NAMALWA (cell line): ENCODE data around the gene PXDC1.

Experiments
- DNase-seq: peaks from one replicate; pipeline ENCODE4 v3.0.0-alpha.2; 2015; ENCODE audit warnings: low spot score

Gene PXDC1, protein sequence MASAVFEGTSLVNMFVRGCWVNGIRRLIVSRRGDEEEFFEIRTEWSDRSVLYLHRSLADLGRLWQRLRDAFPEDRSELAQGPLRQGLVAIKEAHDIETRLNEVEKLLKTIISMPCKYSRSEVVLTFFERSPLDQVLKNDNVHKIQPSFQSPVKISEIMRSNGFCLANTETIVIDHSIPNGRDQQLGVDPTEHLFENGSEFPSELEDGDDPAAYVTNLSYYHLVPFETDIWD

DNA sequence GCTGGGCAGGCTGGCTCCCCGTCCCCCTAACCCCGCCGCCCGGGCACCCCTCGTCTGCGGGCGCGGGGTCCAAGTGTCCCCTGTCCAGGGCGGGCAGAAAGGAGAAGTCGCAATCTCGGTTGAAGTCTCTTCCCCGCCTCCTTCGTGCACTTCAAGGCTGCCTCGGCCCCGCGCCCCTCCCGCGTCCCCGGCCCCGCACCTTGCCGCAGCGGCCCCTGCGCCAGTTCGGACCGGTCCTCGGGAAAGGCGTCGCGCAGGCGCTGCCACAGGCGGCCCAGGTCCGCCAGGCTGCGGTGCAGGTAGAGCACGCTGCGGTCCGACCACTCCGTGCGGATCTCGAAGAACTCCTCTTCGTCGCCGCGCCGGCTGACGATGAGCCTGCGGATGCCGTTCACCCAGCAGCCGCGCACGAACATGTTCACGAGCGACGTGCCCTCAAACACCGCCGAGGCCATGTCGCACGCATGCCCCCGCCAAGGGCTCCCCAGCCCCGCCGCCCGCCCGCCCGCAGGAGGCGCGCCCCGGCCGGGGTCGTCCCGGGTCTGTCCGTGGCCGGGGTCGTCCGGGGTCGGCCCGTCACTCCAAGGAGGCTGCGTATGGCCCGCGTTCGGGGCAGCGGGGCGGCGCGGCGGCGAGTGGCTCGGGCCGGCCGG is at the start of gene PXDC1:
Gene PXDC1 (minus strand): TSS at position 637 of the 653 bp plus-strand sequence. CDS start 182 bp downstream, at position 455.
- DNase-seq, result no peak

DNA sequence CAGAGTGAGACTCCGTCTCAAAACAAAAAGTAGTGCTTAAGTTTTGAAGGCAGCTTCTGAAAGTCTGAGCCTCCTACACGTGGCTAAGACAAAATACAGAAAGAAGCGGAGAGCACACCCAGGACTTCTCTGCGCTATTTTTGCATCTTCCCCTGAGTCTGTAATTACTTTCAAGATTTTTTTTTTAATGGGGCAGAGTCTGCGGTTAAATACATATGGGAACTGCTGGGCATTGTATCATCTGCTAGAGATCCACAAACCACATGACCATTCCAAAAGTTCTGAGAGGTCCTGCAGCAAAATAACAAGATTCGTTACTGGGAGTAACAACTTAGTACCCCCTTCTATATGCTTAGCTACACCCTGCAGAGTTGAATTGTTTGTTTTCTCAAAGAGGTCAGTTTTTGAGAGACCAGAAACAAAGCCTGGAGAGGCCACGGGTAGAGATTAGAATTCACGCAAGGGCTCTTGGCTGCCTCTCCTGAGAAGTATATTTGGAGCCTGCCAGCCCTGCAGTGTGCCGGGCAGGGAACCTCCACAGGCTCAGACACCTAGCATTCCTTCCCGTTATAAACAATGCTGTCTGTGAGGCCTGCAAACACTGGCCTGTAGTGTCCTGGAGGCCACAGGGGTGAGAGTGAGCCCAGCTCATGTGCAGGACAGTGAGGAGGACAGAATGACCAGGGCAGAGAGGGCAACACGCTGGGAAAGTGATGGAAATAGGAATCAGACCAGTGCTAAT is 49.5 kb upstream of the PXDC1 start:
- no peak for DNase-seq

GRCh38 chr6:3799719-3800118 is 48.2 kb upstream of the PXDC1 start:
- no peak for DNase-seq

DNA sequence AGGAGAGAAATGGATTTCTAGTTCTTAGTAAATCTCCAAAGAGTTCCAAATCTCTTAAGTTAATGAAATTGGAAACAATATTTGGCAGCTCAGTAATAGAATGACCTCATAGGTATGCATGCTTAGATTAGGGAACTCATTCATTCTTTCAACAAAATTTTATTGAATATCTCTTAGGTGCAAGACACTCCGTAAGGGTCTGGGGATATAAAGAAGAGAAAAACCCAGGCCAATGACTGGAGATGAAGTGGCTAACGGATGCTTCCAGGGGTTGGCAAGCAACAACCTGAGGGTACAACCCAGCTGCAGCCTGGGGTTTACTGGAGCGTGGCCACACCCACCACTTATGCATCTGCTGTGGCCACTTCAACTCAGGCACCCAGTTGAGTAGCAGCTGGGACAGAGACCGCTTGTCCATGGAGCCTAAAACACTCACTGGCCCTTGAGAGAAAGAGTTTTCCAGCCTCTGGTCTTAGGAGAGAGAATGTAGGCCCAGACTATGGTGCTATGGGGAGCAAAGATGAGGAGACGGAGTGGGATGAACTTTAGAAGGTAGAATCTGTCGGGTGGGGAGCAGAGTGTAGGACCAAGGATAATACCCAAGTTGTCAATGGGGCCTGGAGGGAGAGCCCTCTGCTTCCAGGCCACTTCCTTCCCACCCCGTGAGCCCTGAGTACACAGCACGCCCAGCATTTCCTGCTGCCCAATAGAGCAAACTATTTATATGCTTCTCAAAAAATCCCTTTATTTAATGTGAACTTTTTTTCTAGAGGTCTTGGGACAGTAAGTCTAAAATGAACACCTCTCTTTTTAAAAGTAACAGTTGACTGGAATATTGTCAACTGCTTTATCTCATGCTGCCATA is 46.8 kb upstream of the PXDC1 start:
- DNase-seq, result no peak

- no peak for DNase-seq
Measured at GRCh38 chr6:3797231-3798054, 45.9 kb upstream of the PXDC1 start.

- DNase-seq, result no peak
Measured at GRCh38 chr6:3796719-3797041, 45.2 kb upstream of the PXDC1 start.

DNA sequence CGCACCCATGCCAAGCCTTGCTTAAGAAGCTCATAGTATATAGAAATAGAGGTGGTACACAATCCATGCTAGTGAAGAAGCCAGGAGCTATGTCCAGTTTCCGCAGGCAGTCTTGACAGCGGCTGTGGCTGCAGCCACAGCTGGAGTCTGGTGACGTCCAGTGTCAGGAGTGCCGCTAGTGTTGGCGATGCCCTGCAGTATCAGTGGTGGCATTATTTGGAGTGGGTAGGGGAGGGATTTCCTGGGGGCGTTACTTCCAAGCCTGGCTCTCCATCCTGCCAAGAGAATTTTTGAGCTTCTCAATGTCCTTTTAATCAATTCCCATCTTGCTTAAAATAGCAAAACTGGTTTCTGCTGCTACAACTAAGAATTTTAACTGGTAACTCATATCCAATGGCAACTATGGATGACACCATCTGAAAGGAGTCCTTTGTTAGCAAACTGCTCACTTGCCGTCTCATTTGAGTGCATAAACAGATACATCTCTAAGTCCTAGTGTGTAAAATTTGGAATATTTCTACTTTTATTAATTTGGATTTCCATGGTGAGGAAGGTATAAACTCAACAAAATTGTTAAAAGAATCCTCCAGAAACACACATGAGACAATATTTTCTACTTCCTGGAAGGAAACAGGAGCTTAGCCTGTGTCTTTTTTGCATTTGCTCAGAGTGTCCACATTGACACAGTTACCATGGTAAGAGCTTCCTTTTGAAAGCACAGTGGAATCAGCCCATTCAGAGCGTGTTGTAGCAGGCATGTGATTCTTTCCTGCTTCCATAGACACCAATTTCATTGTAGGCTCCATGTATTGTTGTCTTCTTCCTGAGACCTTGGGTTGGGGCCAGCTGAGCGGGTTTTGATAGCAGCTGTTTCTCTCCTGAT is 44.6 kb upstream of the PXDC1 start:
- no peak for DNase-seq

DNA sequence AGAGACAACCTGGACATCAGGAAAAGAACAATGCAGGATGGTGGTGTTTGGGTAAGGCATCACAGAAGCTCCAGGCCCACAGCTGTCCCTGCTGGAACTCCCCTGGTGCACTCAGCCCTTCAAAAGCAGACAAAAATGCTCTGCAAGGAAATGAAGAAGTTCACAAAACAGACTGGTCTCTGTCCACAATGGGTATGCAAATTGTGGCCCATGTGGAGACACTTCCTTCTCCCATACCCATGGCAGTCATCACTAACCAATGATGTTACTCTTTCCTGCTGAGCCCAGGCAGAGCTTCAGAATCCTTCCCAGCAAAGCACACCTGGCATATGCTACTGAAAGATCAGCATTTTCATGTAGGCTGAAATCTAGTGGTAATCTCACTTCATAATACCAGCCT is 42.6 kb upstream of the PXDC1 start:
- DNase-seq, result no peak

DNA sequence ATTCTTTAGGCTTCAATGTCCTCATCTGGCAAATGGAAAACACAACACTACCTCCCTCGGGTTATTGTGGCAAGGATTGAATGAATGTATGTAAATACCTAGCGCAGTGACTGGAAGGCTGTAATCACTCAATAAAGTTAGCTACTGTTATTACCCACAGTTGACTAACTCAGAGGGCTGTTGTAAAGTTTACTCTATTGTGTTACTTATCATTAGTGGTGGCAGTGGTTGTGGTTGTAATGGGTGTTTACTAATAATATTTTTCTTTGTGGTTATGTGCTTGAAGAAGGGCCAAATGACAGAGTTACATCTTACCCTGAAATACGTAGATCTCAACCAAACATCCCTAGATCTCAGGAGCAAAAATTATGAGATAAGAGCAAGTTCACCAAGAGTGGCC is 42.0 kb upstream of the PXDC1 start:
- no peak for DNase-seq

DNA sequence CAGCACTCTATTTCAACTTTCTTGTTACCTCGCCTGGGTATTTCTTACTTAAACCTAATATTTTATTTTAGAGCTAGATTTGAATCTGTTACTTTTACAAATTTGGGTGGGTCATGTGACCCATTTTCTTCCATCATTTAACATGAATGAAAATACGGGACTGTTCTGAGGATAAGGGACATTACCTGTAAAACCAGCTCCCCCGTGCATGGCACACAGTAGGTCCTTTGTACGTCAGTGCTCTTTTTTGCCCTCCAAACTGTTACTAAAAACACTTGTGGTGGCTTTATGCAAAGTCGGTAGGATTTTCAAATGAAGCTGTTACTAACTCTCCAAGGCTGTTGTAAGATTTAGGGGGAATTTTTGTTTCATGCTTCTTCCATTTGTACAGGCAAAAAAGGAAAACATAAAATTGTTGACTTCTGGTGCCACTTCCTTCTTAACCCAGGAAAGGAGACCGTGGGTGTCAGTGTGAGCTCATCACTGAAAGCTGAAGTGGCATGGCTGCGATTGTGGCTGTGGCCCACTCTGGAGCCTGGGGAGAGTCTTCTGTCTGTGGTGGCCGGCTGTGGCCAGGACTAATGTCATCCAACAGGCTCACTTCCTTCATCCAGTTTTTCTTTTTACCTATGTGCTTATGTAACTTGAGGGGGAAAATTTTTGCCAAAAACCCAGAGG is 40.2 kb upstream of the PXDC1 start:
- no peak for DNase-seq

DNA sequence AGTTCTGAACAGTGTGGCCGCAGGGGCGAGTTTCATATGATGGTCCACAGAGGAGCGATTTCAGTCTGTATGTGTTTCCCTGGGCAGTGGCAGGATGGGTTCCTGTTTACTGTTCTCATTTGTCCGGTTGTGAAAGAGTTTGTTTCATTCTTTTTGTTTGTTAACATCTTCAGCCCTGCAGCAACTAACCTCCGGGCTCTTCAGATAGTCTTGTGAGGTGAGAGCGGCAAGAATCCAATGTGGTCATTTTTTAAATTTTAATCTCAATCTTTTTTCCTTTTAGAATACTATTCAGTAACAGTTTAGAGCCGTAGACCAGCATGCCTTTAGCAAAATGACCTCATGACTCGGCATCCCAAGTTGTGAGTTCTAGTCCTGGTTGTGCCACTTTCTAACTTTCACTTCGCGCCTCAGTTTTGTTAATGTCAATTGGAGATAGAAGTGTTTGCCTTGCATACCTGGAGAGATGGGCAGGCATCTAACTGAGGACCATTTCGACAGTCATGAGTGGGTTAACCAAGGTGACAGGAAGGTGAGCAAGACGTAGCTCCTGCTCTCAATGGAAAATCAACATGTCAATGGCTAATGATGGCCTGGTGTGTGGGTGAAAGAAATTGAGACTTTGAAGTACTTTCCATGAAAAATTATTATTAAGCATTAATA is 38.5 kb upstream of the PXDC1 start:
- no peak for DNase-seq

GRCh38 chr6:3789018-3789895 is 37.7 kb upstream of the PXDC1 start:
- no peak for DNase-seq

DNA sequence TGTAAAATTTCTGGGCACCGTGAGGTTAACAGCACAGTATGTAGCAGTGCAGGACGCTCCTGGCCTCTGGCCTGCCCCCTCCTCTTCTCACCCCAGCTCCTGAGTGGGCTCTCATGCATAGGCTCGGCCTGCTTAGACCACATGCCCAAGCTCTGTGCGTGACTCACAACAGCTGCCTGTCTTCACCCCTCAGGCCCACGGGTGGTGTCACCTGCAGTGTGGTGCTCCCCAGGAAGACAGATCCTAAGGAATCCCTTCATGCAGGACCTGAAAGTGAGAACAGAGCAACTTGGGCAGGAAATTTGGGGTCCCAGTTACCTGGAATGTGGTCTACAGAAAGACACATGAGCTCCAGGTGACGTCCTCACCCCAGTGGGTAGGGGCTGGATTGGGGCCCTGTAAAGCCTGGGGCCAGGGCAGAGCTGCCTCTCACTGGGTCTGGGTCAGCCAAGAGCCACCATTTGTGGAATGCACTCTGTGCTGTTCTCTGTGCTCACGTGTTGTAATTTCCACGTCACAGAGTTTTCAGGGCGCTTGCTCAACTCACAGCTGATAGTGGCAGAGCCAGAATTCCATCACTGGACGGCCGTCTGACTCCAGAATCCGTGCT is 37.0 kb upstream of the PXDC1 start:
- no peak for DNase-seq

- DNase-seq, result no peak
Measured at GRCh38 chr6:3786141-3786540, 34.6 kb upstream of the PXDC1 start.

DNA sequence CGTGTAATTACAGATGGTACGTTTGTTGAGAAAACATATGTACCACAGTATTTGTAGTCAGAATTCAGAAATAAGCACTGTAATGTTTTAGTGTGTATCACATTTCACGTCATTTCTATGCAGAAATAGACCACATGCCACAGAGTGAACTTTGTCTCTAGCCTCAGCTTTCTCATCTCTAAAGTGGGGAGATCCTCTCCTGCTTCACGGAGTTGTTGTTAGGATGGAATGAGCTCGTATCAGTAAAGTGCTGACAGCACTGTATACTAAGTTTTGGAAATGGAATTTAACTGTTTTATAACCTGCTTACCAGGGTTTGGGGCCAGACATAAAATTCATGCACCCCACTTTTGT is 34.2 kb upstream of the PXDC1 start:
- DNase-seq, result no peak

DNA sequence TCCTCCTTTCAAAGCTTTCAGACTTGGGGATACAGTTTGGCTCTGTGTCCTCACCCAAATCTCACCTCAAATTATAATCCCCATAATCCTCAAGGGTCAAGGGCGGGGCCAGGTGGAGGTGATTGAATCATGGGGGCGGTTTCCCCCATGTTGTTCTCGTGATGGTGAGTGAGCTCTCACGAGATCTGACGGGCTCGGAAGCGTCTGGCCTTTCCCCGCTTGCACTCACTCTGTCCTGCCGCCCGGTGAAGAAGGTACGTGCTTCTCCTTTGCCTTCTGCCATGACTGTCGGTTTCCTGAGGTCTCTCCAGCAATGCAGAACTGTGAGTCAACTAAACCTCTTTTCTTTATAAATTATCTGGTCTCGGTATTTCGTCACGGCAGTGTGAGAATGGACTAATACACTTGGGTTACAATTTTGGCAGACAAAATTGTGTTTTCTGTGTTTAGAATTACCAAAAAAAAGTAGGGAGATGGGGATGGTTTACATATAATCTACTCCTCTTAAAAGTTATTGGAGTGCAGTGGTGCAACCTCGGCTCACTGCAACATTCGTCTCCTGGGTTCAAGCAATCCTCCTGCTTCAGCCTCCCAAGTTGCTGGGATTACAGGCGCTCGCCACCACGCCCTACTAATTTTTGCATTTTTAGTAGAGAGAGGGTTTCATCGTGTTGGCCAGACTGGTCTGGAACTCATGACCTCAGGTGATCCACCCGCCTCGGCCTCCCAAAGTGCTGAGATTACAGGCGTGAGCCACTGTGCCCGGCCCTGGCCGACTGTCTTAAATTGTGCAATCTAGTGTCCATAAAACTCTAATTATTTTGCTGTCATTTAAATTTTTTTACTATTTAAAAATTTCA is 33.6 kb upstream of the PXDC1 start:
- DNase-seq, result no peak

- DNase-seq, result no peak
Measured at GRCh38 chr6:3784423-3784822, 32.9 kb upstream of the PXDC1 start.
